ENCODE results near the gene CHN2.

The CHN2 gene

GRCh38 chr7:29478687-29479240 is 284.2 kb downstream of the CHN2 start:
- Mint-ChIP-seq H3K36me3 (ENCODE audit: low read depth) (no peaks in the 10 kb centered on the region), H3K27me3 (no peaks in the 10 kb centered on the region), H3K9me3 (no peaks in the 10 kb centered on the region), H3K27ac (no peak overlapping the region), H3K4me3 (no peak overlapping the region), H3K4me1 (no peaks in the 10 kb centered on the region)
- ATAC-seq (no peak), DNase-seq (no peak)

DNA sequence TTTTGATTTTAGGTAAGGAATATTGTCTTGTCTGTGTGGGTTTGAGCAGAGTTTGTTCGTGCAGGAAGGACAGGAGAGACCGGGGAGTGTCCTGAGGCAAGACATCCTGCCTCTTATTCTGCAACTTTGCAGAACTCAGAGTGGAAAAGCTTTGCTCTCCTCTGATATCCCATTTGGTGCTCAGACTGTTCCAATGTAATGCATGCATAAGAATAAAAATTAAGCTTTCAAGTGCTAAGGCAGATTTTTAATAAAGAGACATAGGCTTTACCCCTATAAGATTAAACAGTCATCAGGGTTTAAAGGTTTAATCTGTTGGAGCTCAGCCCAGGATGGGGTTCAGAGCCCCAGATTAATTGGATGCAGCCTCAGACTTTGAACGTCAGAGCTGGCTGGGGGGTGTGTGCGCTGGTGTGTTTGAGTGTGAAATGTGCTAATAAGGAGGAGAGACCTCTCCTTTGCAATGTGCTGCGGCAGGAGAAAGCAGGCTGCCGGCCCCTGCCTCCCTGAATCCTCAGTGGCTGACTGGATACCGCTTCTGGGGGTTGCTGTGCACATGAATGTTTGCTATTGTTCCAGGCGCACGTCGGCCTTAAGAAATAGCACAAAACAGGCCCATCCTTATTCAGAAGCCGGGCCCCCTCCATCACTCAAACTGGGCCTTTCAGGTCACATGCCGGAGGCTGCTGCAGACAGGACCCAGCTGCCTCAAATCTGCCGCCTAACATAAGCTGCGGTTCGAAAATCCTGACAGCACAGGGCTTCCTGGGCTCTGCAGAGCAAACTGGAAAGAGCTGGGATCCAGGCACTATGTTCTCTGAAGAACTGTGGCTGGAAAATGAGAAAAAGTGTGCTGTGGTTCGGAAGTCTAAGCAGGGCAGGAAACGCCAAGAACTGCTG is 285.0 kb downstream of the CHN2 start:
- Mint-ChIP-seq H3K36me3 (ENCODE audit: low read depth) (no peaks in the 10 kb centered on the region), H3K9me3 (no peaks in the 10 kb centered on the region), H3K4me1 (no peaks in the 10 kb centered on the region), H3K4me3 (no peak overlapping the region), H3K27ac (no peak overlapping the region), H3K27me3 (no peaks in the 10 kb centered on the region)
- DNase-seq, result no peak
- ATAC-seq, result no peak

- no peaks in the 10 kb centered on the region for H3K27me3 Mint-ChIP-seq
Observed at GRCh38 chr7:29480451-29480850, 285.9 kb downstream of the CHN2 start.

GRCh38 chr7:29480934-29481651 is 286.5 kb downstream of the CHN2 start:
- Mint-ChIP-seq H3K4me3 (no peak overlapping the region), H3K27me3 (no peaks in the 10 kb centered on the region), H3K9me3 (no peaks in the 10 kb centered on the region), H3K36me3 (ENCODE audit: low read depth) (no peaks in the 10 kb centered on the region), H3K27ac (no peak overlapping the region), H3K4me1 (no peaks in the 10 kb centered on the region)
- ATAC-seq, result no peak
- no peak for DNase-seq

More at GRCh38 chr7:29480451-29480850, 285.9 kb downstream of the CHN2 start:
- ATAC-seq (no peak), DNase-seq (no peak)
- no peak overlapping the region for H3K27ac Mint-ChIP-seq
- no peaks in the 10 kb centered on the region for H3K4me1 Mint-ChIP-seq
- no peaks in the 10 kb centered on the region for H3K36me3 Mint-ChIP-seq (ENCODE audit: low read depth)
- no peaks in the 10 kb centered on the region for H3K9me3 Mint-ChIP-seq
- no peak overlapping the region for H3K4me3 Mint-ChIP-seq

DNA sequence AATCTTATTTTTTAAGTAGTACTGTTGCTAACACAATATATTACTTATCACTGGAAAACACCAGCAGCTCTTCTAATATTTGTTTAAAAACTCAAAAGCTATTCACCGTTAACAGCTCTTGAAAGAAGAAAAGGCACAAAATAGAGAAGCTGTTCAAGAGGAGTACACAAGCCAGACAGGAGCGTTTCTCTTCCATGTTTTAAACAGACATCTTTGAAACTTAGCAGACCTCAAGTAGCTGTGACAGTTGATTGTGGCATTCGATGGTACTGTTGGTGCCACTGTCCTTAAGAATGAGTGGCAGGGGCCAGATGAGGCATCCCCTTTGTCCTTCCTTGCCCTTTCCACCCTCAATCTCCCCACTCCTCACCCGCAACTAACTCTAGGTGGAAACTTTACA is 287.5 kb downstream of the CHN2 start:
- H3K4me3 Mint-ChIP-seq, result no peak overlapping the region
- no peaks in the 10 kb centered on the region for H3K9me3 Mint-ChIP-seq
- ATAC-seq (no peak), DNase-seq (no peak)
- H3K36me3 Mint-ChIP-seq (ENCODE audit: low read depth), result no peaks in the 10 kb centered on the region
- no peak overlapping the region for H3K27ac Mint-ChIP-seq
- H3K27me3 Mint-ChIP-seq, result no peaks in the 10 kb centered on the region
- no peaks in the 10 kb centered on the region for H3K4me1 Mint-ChIP-seq

GRCh38 chr7:29483219-29484104 is 288.9 kb downstream of the CHN2 start:
- no peaks in the 10 kb centered on the region for H3K27me3 Mint-ChIP-seq

GRCh38 chr7:29484280-29484679 is 289.7 kb downstream of the CHN2 start:
- Mint-ChIP-seq H3K4me3 (no peak overlapping the region), H3K36me3 (ENCODE audit: low read depth) (no peaks in the 10 kb centered on the region), H3K4me1 (no peaks in the 10 kb centered on the region), H3K27me3 (no peaks in the 10 kb centered on the region), H3K9me3 (no peaks in the 10 kb centered on the region), H3K27ac (no peak overlapping the region)
- DNase-seq, result no peak
- ATAC-seq, result no peak

More at GRCh38 chr7:29483219-29484104, 288.9 kb downstream of the CHN2 start:
- Mint-ChIP-seq H3K9me3 (no peaks in the 10 kb centered on the region), H3K36me3 (ENCODE audit: low read depth) (no peaks in the 10 kb centered on the region), H3K27ac (no peak overlapping the region), H3K4me1 (no peaks in the 10 kb centered on the region), H3K4me3 (no peak overlapping the region)
- no peak for ATAC-seq
- no peak for DNase-seq

- no peaks in the 10 kb centered on the region for H3K36me3 Mint-ChIP-seq (ENCODE audit: low read depth)
- no peak overlapping the region for H3K4me3 Mint-ChIP-seq
- ATAC-seq (no peak), DNase-seq (no peak)
- no peak overlapping the region for H3K27ac Mint-ChIP-seq
- H3K9me3 Mint-ChIP-seq, result no peaks in the 10 kb centered on the region
- H3K27me3 Mint-ChIP-seq, result no peaks in the 10 kb centered on the region
- H3K4me1 Mint-ChIP-seq, result no peaks in the 10 kb centered on the region
Observed at GRCh38 chr7:29485339-29486190, 291.0 kb downstream of the CHN2 start.

GRCh38 chr7:29486191-29486700 is 291.7 kb downstream of the CHN2 start:
- Mint-ChIP-seq H3K4me1 (no peaks in the 10 kb centered on the region), H3K27ac (no peak overlapping the region), H3K9me3 (no peaks in the 10 kb centered on the region), H3K4me3 (no peak overlapping the region), H3K36me3 (ENCODE audit: low read depth) (no peaks in the 10 kb centered on the region), H3K27me3 (no peaks in the 10 kb centered on the region)
- DNase-seq (no peak), ATAC-seq (no peak)

- Mint-ChIP-seq H3K9me3 (no peaks in the 10 kb centered on the region), H3K4me1 (no peaks in the 10 kb centered on the region), H3K27ac (no peak overlapping the region), H3K36me3 (ENCODE audit: low read depth) (no peaks in the 10 kb centered on the region), H3K4me3 (no peak overlapping the region), H3K27me3 (no peaks in the 10 kb centered on the region)
- ATAC-seq (no peak), DNase-seq (no peak)
Observed at GRCh38 chr7:29487424-29487823, 292.8 kb downstream of the CHN2 start.

GRCh38 chr7:29488203-29488970 is 293.8 kb downstream of the CHN2 start:
- no peaks in the 10 kb centered on the region for H3K36me3 Mint-ChIP-seq (ENCODE audit: low read depth)
- DNase-seq (no peak), ATAC-seq (no peak)
- H3K9me3 Mint-ChIP-seq, result no peaks in the 10 kb centered on the region
- no peaks in the 10 kb centered on the region for H3K27me3 Mint-ChIP-seq
- H3K4me1 Mint-ChIP-seq, result no peaks in the 10 kb centered on the region
- H3K4me3 Mint-ChIP-seq, result no peak overlapping the region
- no peak overlapping the region for H3K27ac Mint-ChIP-seq

DNA sequence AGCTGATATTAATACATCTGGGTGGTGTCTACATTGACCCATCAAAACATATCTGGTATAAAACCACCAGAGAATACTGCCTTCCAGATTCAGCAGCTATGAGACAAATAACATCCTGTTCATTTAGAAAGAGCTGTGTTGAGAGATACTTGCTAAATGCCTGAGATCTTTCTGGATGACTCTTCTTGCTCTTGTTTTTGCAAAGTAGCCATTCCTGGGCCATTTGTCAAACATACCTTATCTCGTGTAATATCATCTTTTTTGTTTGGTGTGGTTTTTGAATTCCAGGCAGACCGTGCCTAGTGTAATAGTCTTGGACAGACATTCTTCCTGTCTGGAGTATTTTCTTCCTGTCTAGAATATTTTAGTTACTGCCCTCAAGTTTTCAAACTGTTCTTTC is 294.4 kb downstream of the CHN2 start:
- ATAC-seq (no peak), DNase-seq (no peak)
- H3K27me3 Mint-ChIP-seq, result no peaks in the 10 kb centered on the region
- no peak overlapping the region for H3K4me3 Mint-ChIP-seq
- no peaks in the 10 kb centered on the region for H3K9me3 Mint-ChIP-seq
- no peak overlapping the region for H3K27ac Mint-ChIP-seq
- H3K4me1 Mint-ChIP-seq, result no peaks in the 10 kb centered on the region
- no peaks in the 10 kb centered on the region for H3K36me3 Mint-ChIP-seq (ENCODE audit: low read depth)

DNA sequence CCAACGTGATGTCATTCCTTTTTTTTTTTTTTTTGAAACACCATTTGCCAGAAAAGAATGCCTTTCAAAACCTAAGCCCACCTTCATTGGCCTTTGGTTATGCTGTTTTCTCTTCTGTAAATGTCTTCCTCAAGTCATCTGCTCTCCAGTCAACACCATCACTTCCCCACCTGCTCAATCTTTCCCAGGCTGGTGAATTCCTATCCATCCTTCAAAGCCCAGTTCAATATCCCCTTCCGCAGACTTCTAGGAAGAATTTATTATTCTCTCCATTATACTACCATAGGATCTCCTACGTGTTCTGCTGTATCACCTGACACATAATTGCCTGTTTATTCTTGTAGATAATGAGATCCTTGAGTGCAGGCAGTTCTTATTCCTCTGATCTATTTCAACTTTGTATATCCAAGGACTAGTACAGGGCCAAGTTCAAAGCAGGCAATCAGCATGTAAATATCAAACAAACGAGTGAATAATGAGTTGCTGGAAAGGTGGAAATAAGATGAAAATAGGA is 295.6 kb downstream of the CHN2 start:
- no peaks in the 10 kb centered on the region for H3K4me1 Mint-ChIP-seq
- DNase-seq (no peak), ATAC-seq (no peak)
- no peak overlapping the region for H3K27ac Mint-ChIP-seq
- no peaks in the 10 kb centered on the region for H3K36me3 Mint-ChIP-seq (ENCODE audit: low read depth)
- no peak overlapping the region for H3K4me3 Mint-ChIP-seq
- H3K9me3 Mint-ChIP-seq, result no peaks in the 10 kb centered on the region
- H3K27me3 Mint-ChIP-seq, result no peaks in the 10 kb centered on the region

All from activated naive CD8-positive, alpha-beta T cell treated with anti-CD3 and anti-CD28 coated beads, Interleukin-2, amount 50 U/mL, for 24 hours (primary cell).